Muscle of leg (tissue), 11 donors: ENCODE measurements around the gene RAB36. TPM values are rescaled to one million over a fixed set of nuclear protein-coding genes. Genes with fewer than 3 reads are reported as not detected.

ENCODE experiments used
- DNase-seq: peaks from one replicate; pipeline ENCODE4 v3.0.0; 2013
- H3K27ac ChIP-seq: one replicate; pipeline ENCODE4 v1.5.1; 2013; ENCODE audit warnings: mild to moderate bottlenecking, low read length, control low read depth
- H3K27me3 ChIP-seq: one replicate; pipeline ENCODE4 v1.6.1; 2013; ENCODE audit warnings: low read length; ENCODE audit not compliant: control insufficient read depth, insufficient read depth
- H3K36me3 ChIP-seq: one replicate; pipeline ENCODE4 v1.6.1; 2013; ENCODE audit warnings: low read length; ENCODE audit not compliant: control insufficient read depth, insufficient read depth
- H3K4me1 ChIP-seq: one replicate; pipeline ENCODE4 v1.6.1; 2013; ENCODE audit warnings: low read length; ENCODE audit not compliant: control insufficient read depth, insufficient read depth
- H3K4me3 ChIP-seq: one replicate; pipeline ENCODE4 v1.5.1; 2013; ENCODE audit warnings: low read length, control low read depth
- H3K9me3 ChIP-seq: replicated peaks from 2 replicates; pipeline ENCODE4 v1.6.1; 2013; ENCODE audit warnings: low read depth, low read length; ENCODE audit not compliant: control insufficient read depth
- WGBS: methylation state at CpG from one replicate; pipeline ENCODE4 v1.1.5; 2013; ENCODE audit warnings: missing lambda C conversion rate; ENCODE audit not compliant: insufficient coverage; 5-methylcytosine and 5-hydroxymethylcytosine counted together
- polyA plus RNA-seq, 8 donors: library from polyadenylated mRNA; unstranded; fragments of 120-200 nt; gene quantifications; one replicate each; pipeline versions ENCODE4 v1.2.1 to v1.2.3, GENCODE V29; 2013; ENCODE audit warnings: inconsistent platforms in 1 of 8, low replicate concordance in 1 of 8; ENCODE audit not compliant: insufficient read length in 8 of 8, insufficient read depth in 1 of 8
- total RNA-seq: library from RNA; stranded (reverse); fragments of 120-200 nt; gene quantifications from one replicate; pipeline ENCODE4 v1.2.4, GENCODE V29; 2013

Gene RAB36
- total and polyA plus RNA-seq, 9 donors = 1.0 to 2.7 (median 1.5) TPM

DNA sequence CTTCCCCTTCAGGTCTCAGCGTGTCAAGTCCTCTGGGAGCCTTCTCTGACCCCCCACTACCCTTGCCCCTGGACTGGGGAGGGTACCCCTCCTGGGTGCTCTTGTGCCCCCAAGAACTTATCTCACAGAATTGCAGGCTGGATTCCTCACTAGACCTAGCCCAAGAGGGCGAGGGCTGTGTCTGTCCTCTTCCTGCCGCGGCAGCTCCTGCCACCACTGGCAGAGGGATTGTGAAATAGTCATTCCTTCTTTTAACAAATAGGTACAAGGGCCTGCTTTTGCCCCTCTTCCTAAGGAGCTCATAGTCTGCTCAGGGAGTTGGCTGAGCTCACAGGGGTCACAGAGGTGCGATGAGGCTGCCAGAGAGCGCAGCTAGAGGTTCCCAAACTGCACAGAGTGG lies 5.5 kb downstream of the RAB36 start:
- Histone ChIP-seq H3K4me1 (peaks cover 3% of the 10 kb centered on the region), H3K36me3 (no peaks in the 10 kb centered on the region), H3K9me3 (no peaks in the 10 kb centered on the region), H3K4me3 (no peak overlapping the region), H3K27me3 (peaks cover 3% of the 10 kb centered on the region), H3K27ac (no peak overlapping the region)
- WGBS = 84% methylated on average over 3 of the region's 6 CpGs
- DNase-seq = no peak

- WGBS = 86% methylated on average over 12 of the region's 16 CpGs
- Histone ChIP-seq H3K4me3 (no peak overlapping the region), H3K36me3 (no peaks in the 10 kb centered on the region), H3K27ac (no peak overlapping the region), H3K27me3 (peaks cover 4% of the 10 kb centered on the region), H3K4me1 (no peaks in the 10 kb centered on the region), H3K9me3 (no peaks in the 10 kb centered on the region)
- DNase-seq = no peak
Observed at GRCh38 chr22:23151827-23152226, 6.5 kb downstream of the RAB36 start.

DNA sequence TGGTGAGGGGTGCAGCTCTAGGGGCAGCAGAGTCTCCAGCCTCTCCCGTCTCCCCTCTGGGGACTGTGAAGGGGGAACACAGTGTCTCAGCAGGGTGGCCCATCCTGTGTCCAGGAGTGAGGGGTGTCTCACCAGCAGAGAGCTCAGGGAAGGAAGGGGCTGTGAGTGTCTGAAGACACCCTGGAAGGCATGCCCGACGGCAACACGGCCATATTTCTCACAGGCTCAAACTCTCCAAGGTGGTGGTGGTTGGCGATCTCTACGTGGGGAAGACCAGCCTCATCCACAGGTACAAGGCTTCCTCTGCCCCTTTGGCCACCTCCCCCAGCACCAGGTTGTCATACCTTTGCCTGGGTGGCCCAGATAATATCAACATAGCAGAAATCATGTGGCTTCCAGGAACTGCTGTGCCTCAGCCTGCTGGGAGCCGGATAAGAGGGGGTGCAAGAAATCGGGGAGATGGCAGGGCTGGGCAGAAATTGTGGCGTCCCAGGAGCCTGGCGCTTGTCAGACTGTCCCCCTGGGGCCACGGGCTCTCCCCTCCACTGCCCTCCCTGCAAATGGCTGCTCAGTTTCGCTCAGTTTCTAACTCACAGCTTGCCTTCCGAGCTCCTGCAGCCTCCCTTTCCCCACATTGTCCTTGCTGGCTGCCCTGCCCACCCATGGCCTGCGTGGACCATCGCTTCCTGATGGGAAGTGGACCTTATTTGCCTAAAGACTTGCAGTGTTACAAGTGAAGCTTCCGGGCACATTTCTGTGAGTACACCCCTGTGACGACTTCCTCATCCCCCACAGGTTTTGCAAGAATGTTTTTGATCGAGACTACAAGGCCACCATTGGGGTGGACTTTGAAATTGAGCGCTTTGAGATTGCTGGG lies 7.2 kb downstream of the RAB36 start:
- 84% methylated on average over 9 of the region's 19 CpGs for WGBS
- H3K27ac ChIP-seq = no peak overlapping the region
- no peak for DNase-seq
- H3K9me3 ChIP-seq = no peaks in the 10 kb centered on the region
- peaks cover 5% of the 10 kb centered on the region for H3K27me3 ChIP-seq
- no peaks in the 10 kb centered on the region for H3K4me1 ChIP-seq
- H3K4me3 ChIP-seq = no peak overlapping the region
- no peaks in the 10 kb centered on the region for H3K36me3 ChIP-seq

DNA sequence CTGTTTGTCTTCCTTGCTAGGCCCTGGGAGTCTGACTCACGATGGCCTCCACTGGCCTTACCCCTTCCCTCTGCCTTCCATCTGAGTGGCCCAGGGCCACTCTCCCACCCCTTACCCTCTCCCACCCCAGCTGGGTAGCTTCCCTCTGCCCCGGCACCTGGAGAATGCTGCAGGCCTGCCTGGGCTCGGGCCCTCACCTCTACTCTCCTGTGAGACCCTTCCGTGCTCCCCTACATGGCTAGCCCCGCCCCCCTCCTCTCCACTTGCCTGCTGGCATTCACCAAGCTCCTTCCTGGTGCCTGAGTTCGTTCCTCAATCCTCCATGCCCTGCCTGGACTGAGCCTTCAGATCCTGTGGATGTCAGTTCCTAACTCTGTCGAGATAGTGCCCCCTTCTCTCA lies 8.7 kb downstream of the RAB36 start:
- no peak overlapping the region for H3K27ac ChIP-seq
- 55% methylated on average over 6 of the region's 7 CpGs for WGBS
- no peaks in the 10 kb centered on the region for H3K36me3 ChIP-seq
- H3K9me3 ChIP-seq = no peaks in the 10 kb centered on the region
- peaks cover 5% of the 10 kb centered on the region for H3K27me3 ChIP-seq
- DNase-seq = no peak
- H3K4me3 ChIP-seq = no peak overlapping the region
- no peaks in the 10 kb centered on the region for H3K4me1 ChIP-seq

GRCh38 chr22:23154461-23154860 lies 9.2 kb downstream of the RAB36 start:
- 84% methylated on average over 4 of the region's 5 CpGs for WGBS
- Histone ChIP-seq H3K36me3 (no peaks in the 10 kb centered on the region), H3K27ac (no peak overlapping the region), H3K9me3 (no peaks in the 10 kb centered on the region), H3K27me3 (peaks cover 5% of the 10 kb centered on the region), H3K4me3 (no peak overlapping the region), H3K4me1 (no peaks in the 10 kb centered on the region)
- DNase-seq = no peak

- Histone ChIP-seq H3K9me3 (no peaks in the 10 kb centered on the region), H3K36me3 (no peaks in the 10 kb centered on the region), H3K27me3 (peaks cover 5% of the 10 kb centered on the region), H3K4me1 (no peaks in the 10 kb centered on the region), H3K27ac (no peak overlapping the region), H3K4me3 (no peak overlapping the region)
- DNase-seq = no peak
- 97% methylated on average over 3 of the region's 3 CpGs for WGBS
Observed at GRCh38 chr22:23155143-23155542, 9.9 kb downstream of the RAB36 start.

DNA sequence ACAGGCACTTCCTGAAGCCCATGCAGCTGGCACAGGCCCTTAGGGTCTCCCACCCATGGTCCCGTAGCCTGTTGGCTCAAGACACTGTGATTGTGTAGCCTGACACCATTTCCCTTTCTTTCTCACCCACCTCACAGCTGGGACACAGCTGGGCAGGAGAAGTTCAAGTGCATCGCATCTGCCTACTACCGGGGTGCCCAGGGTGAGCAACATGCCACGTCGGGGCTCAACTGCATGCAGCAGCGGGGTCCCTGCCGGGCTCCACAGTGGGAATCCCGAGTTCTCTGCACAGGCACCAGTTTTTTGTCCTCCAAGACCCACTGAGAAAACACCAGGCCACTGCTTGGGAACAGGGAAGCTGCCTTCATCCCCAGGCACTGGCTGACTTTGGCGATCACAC lies 10.6 kb downstream of the RAB36 start:
- H3K36me3 ChIP-seq = no peaks in the 10 kb centered on the region
- no peaks in the 10 kb centered on the region for H3K4me1 ChIP-seq
- WGBS = 67% methylated on average over 9 of the region's 9 CpGs
- H3K4me3 ChIP-seq = no peak overlapping the region
- H3K27ac ChIP-seq = no peak overlapping the region
- H3K27me3 ChIP-seq = peaks cover 5% of the 10 kb centered on the region
- H3K9me3 ChIP-seq = no peaks in the 10 kb centered on the region
- no peak for DNase-seq

- DNase-seq = no peak
- Histone ChIP-seq H3K9me3 (no peaks in the 10 kb centered on the region), H3K4me1 (no peaks in the 10 kb centered on the region), H3K27me3 (peaks cover 5% of the 10 kb centered on the region), H3K36me3 (no peaks in the 10 kb centered on the region), H3K4me3 (no peak overlapping the region), H3K27ac (no peak overlapping the region)
- 11% methylated on average over 3 of the region's 8 CpGs for WGBS
Observed at GRCh38 chr22:23156286-23156685, 11.0 kb downstream of the RAB36 start.

DNA sequence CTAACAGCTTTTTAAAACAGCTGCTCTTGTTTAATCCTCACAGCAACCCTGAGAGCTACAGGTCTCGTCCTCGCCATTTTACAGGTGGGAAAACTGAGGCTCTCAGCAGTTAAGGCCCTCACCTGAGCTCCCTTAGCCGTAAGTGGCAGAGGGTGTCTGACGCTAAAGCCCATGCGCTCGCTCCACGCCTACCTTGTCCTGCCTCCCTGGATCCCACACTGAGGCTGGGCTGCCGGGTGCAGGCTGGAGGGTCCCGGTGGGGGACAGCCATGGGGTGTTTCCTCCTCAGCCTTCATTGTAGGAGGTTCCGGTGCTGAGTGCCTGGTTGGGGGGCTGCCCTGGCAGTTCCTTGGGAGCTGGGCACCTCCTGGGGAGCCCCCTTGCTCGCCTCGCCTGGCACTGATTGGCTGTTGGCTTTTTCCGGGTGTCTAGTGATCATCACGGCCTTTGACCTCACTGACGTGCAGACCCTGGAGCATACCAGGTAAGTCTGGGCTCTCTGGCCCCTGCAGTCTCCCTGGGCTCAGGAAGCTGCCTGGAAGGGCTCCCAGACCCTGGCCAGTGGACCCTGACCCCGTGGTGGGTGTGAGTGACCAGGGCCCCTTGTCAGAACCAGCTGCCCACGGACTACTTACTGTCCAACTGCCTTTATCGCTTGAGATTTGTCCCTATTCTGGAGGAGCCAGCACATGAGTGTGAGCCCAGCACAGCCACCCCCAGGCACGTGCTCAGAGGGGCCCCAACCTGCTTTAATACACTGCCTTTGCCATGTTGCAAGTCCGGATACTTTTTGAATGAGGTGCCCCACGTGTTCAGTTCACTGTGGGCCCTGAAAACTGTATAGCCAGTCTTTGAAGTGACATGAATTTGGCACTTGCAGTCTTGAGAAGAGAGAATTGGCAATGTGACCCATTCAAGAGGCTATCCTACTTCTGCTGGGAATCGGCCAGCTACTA lies 12.6 kb downstream of the RAB36 start:
- Histone ChIP-seq H3K4me3 (no peak overlapping the region), H3K27me3 (peaks cover 4% of the 10 kb centered on the region), H3K9me3 (no peaks in the 10 kb centered on the region), H3K4me1 (no peaks in the 10 kb centered on the region), H3K27ac (no peak overlapping the region), H3K36me3 (no peaks in the 10 kb centered on the region)
- no peak for DNase-seq
- WGBS = 78% methylated on average over 15 of the region's 22 CpGs
